Measurements from ENCODE around the gene CDC14B.
"Not testable (repeated sequence)": the region's sequence is repeated elsewhere in the genome, so short reads cannot be mapped to it uniquely, and the experiment has no call there.

The CDC14B gene

GRCh38 chr9:96619491-96620180 lies at the start of gene CDC14B:
Gene CDC14B (minus strand): TSS chr9:96619843. CDS start chr9:96619378, 465 bp downstream.
- peak; percentile 77 for DNase-seq

- DNase-seq = no peak
Observed at GRCh38 chr9:96668868-96669534, 49.4 kb upstream of the CDC14B start.

- DNase-seq = no peak
Observed at GRCh38 chr9:96667363-96667728, 47.7 kb upstream of the CDC14B start.

GRCh38 chr9:96666653-96667362 lies 47.2 kb upstream of the CDC14B start:
- peak; percentile 22 for DNase-seq

- no peak for DNase-seq
Observed at GRCh38 chr9:96665789-96666188, 46.1 kb upstream of the CDC14B start.

GRCh38 chr9:96663506-96664120 lies 44.0 kb upstream of the CDC14B start:
- DNase-seq = no peak

GRCh38 chr9:96661711-96662110 lies 42.1 kb upstream of the CDC14B start:
- DNase-seq = no peak

GRCh38 chr9:96660692-96661248 lies 41.1 kb upstream of the CDC14B start:
- DNase-seq = no peak

GRCh38 chr9:96655198-96655851 lies 35.7 kb upstream of the CDC14B start, which contains the start of gene PRXL2C:
Gene PRXL2C (minus strand): TSS chr9:96655317. CDS start chr9:96655281, 36 bp downstream.
- peak; percentile 81 for DNase-seq

- peak; percentile 66 for DNase-seq
Observed at GRCh38 chr9:96654450-96655197, 35.0 kb upstream of the CDC14B start.

- no peak for DNase-seq
Observed at GRCh38 chr9:96651626-96652025, 32.0 kb upstream of the CDC14B start.

GRCh38 chr9:96649620-96650324 lies 30.1 kb upstream of the CDC14B start:
- no peak for DNase-seq

GRCh38 chr9:96646081-96646991 lies 26.7 kb upstream of the CDC14B start:
- DNase-seq = no peak

- no peak for DNase-seq
Observed at GRCh38 chr9:96644137-96644536, 24.5 kb upstream of the CDC14B start.

GRCh38 chr9:96641514-96641913 lies 21.9 kb upstream of the CDC14B start:
- no peak for DNase-seq

GRCh38 chr9:96638606-96639364 lies 19.1 kb upstream of the CDC14B start:
- no peak for DNase-seq

GRCh38 chr9:96636368-96636767 lies 16.7 kb upstream of the CDC14B start:
- no peak for DNase-seq

GRCh38 chr9:96633579-96633978 lies 13.9 kb upstream of the CDC14B start:
- not testable (repeated sequence) for DNase-seq

- no peak for DNase-seq
Observed at GRCh38 chr9:96626912-96627311, 7.3 kb upstream of the CDC14B start.
